ENCODE measurements around the gene PLD6.
"Not testable (repeated sequence)": the region's sequence is repeated elsewhere in the genome, so short reads cannot be mapped to it uniquely, and the experiment has no call there.

The PLD6 gene

DNA sequence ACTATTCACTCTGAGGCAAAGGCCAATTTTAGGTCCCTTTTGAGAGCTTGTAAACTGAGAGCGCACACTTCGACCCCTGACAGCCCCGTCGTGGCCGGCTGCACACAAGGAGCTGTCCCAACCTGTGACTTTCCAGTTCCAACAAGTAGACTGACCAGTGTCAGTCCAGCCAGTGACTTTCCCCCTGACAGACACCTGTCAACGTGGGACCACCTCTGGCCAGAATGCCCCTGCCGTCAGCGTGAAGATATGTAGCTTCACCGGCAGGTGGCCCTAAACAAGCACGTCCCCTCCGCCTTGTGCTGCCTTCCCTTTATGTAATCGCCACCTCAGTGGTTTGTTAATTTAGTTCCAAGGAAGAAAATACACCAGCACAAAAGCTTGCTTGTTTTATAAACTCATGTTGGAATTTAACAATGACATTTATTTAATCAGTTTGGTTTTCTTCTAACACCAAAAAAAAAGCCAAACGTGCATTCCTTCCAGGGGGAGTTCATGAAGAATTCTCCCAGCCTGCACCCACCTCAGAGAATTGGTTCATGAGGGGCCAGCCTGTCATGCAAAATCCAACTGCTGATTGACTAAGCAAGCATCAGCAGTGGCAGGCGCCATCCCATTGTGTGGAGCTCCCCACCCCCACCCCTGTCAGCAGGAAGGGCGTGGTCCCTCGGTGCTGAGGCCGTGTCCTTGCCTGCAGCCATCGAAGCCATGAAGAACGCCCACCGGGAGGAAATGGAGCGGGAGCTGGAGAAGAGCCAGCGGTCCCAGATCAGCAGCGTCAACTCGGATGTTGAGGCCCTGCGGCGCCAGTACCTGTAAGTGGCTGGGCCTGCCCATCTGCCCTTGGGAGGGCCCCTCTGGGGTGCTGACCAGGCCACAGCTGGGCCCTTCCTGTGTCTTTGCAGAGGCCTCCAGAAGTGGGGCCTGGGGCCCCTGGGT is 33.9 kb downstream of the PLD6 start:
- DNase-seq = no peak

- DNase-seq = no peak
Observed at GRCh38 chr17:17171186-17171585, 34.9 kb downstream of the PLD6 start.

DNA sequence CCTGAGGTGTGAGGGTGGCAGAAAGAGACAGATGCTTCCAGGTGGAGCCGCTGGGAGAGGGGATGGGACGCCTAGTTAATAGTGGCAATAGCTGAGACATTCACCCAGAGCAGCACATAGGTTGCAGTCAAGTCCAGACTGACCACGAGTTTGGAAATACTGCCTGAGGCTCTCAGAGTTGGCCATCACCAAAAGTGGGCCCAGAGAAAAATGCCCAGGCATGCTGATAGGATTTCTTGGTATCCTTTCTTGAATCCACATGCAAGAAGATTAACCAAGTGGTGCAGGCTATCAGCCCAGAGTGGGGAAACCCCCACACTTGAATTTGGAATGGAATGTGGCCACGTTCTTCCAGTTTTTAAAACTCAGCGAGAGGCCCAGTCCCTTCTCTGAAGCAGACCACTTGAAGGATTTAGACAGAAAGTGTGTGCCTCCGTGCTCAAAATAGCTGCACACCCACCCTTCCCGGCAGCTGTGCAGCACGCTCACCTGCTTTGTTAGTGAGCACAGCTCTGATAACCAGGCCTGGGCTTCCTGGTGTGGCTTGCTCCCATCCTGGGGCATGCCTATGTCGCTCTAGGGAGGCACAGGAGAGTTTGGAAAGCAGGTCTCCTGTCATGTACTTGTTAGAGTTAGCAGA is 35.7 kb downstream of the PLD6 start:
- DNase-seq = no peak

GRCh38 chr17:17169396-17169795 is 36.7 kb downstream of the PLD6 start:
- no peak for DNase-seq

DNA sequence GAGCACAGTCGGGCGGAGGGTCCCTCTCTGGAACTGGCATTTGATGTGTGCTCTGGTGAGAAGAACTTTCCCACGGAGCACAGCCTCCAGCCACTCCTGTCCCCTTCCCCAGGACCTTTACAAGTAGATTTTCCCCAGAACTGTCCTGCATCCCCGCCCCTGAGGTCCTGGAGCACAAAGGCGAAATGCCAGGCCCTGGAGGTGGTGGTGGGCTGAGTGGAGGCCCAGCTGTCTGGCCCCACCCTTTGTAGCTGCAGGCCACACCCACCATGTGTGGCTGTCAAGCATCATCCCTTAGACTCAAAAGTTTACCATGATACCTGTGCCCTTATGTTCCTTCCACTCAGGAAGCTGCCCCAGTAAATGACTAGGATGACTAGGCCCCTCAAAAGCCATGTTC is 37.7 kb downstream of the PLD6 start:
- DNase-seq = no peak

GRCh38 chr17:17167986-17168385 is 38.1 kb downstream of the PLD6 start:
- DNase-seq = no peak

DNA sequence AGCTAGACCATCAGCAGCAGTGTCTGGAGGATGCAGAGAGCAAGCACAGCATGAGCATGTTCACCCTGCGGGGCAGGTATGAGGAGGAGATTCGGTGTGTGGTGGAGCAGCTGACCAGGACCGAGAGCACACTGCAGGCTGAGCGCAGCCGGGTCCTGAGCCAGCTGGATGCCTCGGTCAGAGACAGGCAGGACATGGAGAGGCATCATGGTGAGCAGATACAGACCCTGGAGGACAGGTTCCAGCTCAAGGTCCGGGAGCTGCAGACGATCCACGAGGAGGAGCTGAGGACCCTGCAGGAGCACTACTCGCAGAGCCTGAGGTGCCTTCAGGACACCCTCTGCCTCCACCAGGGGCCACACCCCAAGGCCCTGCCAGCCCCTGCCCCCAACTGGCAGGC is 38.8 kb downstream of the PLD6 start:
- DNase-seq = no peak

- DNase-seq = no peak
Observed at GRCh38 chr17:17166446-17166845, 39.7 kb downstream of the PLD6 start.

DNA sequence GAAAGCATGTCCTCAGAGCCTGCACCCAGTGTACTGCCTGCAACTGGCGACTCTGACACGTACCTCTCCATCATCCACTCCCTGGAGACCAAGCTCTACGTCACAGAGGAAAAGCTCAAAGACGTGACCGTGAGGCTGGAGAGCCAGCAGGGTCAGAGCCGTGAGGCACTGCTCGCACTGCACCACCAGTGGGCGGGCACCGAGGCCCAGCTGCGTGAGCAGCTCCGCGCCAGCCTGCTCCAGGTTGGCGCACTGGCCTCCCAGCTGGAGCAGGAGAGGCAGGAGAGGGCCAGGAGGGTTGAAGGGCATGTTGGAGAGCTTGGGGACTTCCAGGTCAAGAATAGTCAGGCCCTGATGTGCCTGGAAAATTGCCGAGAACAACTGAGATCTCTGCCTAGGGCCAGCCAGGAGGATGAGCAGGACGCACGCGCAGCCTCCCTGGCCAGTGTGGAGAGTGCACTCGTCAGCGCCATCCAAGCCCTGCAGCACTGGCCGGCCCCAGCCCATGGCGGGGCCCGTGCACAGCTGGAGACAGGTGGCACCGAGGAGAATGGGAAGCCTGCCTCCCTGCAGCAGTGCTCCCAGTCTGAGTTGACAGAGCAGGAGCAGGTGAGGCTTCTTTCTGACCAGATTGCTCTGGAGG is 40.3 kb downstream of the PLD6 start:
- DNase-seq = no peak

DNA sequence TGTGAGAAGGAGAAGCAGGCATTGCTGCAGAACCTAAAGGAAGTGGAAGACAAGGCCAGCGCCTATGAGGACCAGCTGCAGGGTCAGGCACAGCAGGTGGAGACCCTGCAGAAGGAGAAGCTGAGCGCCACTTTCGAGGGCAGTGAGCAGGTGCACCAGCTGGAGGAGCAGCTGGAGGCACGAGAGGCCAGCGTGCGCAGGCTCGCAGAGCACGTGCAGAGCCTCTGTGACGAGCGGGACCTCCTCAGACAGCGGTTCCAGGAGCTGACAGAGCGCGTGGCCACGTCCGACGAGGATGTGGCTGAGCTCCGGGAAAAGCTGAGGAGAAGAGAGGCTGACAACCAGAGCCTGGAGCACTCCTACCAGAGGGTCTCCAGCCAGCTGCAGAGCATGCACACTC is 41.5 kb downstream of the PLD6 start:
- DNase-seq = no peak

DNA sequence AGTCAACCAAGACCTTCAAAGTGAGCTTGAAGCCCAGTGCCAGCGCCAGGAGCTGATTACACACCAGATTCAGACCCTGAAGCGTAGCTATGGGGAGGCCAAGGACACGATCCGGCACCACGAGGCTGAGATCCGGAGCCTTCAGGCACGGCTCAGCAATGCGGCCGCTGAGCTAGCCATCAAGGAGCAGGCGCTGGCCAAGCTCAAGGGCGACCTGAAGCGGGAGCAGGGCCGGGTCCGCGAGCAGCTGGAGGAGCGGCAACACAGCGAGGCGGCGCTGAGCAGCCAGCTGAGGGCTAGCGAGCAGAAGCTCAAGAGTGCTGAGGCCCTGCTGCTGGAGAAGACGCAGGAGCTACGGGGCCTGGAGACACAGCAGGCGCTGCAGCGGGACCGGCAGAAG is 42.0 kb downstream of the PLD6 start:
- DNase-seq = no peak

DNA sequence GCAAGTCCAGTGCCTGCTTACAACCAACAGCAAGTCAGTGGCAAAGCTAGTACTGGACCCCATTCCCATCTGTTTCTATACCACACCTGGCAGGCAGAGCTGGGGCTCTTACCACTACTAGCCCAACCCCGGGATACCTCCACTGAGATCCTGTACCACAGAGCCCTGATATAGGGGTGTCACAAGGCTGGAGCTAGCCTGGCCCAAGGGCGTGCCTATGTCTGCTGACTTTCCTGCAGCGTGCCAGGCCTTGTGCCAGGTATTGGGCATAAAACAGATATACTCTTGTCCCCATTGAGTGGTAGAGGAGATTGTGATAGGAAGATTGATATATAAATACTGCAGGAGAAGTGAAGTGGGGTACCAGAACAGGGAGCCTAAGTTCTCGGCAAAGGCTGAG is 44.4 kb downstream of the PLD6 start:
- DNase-seq = no peak

GRCh38 chr17:17161121-17161520 is 45.0 kb downstream of the PLD6 start:
- DNase-seq = no peak

DNA sequence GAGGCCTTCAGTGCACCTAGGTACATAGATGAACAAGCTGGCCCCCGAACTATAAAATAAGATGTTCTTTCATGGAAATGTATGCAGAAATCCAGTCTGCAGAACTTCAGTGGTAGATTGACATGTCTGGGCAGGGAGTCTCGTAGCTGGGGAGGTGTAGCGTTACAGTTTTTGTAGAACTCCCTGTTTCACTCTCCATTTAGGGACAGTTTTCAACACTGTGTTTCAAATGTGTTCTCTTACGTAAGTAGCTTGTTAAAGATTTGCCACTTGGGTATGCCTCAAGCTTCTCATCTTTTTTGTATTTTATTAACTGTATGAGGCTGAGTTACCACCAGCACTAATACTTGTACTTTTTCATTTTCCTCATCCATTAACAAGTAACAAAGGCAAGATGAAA is 46.6 kb downstream of the PLD6 start:
- DNase-seq = no peak

DNA sequence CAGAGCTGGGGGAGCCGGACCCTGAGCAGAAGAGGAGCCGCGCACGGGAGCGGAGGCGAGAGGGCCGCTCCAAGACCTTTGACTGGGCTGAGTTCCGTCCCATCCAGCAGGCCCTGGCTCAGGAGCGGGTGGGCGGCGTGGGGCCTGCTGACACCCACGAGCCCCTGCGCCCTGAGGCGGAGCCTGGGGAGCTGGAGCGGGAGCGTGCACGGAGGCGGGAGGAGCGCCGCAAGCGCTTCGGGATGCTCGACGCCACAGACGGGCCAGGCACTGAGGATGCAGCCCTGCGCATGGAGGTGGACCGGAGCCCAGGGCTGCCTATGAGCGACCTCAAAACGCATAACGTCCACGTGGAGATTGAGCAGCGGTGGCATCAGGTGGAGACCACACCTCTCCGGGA is 47.6 kb downstream of the PLD6 start:
- not testable (repeated sequence) for DNase-seq

GRCh38 chr17:17157041-17157440 is 49.1 kb downstream of the PLD6 start:
- DNase-seq = no peak

- DNase-seq = no peak
Observed at GRCh38 chr17:17156511-17156910, 49.6 kb downstream of the PLD6 start.

- no peak for DNase-seq
Observed at GRCh38 chr17:17156107-17156506, 50.0 kb downstream of the PLD6 start.

DNA sequence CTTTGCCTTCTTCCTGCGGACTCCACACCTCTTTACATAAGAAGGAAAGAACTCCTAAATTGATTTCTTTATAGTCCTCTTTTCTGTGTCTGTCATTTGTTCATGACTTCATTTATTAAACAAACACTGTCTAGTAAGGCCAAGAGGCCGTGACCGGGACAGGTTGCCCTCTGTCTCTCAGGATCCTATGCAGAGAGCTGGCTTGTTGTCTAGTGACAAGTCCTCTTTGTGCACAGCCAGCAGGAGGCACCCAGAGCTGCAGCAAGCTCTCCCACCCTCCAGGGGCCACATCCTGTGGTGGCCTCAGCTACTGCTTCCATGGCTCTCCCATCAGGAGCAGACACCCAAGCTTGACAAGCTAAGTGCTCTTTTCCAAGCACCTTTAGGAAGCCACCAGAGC is 50.6 kb downstream of the PLD6 start:
- DNase-seq = no peak

DNA sequence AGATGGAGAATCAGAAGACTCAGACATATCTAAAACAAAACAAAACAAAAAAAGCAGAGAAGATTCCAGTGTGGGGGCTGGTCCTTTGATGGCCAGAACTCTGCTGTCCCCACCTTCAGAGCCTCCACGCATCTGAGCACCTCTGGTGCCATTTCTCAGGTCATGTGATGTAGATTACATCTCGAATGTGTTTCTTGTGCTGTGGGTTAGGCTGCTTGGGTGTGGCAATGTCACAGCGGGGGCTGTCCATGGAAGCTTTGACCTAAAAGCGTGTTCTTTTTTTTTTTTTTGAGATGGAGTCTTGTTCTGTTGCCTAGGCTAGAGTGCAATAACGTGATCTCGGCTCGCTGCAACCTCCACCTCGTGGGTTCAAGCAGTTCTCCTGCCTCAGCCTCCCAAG is 51.2 kb downstream of the PLD6 start:
- DNase-seq = no peak

DNA sequence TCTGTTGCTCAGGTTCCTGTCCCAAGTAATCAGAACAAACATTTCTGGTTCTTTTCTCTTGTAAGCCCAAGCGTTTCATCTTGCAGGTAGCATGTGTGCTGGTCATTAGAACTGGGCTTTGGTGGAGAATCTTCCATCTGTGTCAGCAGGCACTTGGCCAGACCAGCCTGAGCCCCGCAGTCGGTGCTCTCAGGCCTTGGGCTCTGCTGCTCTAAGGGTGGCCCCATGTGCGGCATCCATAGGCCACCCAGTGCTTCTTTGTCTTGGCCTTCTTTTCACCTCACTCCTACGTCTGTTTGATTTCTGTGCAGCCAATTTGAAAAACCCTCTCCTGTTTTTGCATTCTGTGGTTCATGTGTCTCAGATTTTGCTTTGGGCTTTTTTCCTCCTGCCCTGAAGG is 51.6 kb downstream of the PLD6 start:
- DNase-seq = no peak

DNA sequence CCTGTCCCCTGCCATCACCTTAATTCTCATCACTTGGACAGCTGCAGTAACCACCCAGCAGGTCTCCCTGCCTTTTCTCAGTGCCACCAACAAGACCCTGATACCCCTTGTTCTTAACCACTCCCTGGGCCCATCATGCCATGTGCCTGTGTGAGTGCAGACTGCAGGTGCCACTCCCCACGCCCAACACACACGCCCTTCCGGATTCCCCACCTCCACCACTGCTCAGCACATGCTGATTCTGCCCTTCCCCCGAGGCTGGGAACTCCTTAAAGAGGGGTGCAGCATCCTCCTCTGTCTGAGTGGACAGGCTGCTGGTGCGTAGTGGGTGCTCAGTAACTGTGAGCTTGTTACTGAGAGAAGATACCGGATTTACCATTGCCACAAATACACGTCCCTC is 52.4 kb downstream of the PLD6 start:
- DNase-seq = no peak

DNA sequence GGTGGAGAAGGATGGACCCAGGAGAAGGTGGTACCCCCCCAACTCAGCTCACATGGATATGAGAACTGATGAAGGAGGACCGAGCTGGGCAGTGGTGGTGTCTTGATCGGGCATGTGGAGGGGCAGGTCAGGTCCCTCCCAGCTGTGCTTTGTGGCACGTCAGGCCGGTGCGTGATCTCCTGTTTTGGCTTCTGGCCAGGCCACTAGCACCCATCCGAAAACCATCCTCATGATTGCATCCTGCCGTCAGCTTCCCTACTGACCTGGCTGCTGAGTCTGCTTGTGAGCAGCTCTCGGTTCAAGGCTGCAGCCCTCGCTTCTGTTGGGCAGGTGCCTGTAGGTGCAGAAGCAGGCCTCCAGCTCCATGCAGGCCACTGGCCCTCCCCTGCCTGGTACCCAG is 53.1 kb downstream of the PLD6 start:
- DNase-seq = no peak

- DNase-seq = no peak
Observed at GRCh38 chr17:17152385-17152784, 53.7 kb downstream of the PLD6 start.
